Naive thymus-derived CD4-positive, alpha-beta T cell (primary cell): ENCODE data around the gene KIF20B. TPM values are rescaled to one million over a fixed set of nuclear protein-coding genes. Genes with fewer than 3 reads are reported as not detected.
A peak's percentile ranks its signal among the peaks of the same experiment; 100 is the strongest.

Experiments used
- ATAC-seq: fragments of 150-1000 bp; cut with Tn5 transposase; 2 replicates; pipeline ENCODE4 v1.10.0; 2021; ENCODE audit warnings: mild to moderate bottlenecking, moderate library complexity
- CTCF ChIA-PET: fragments of 350-600 bp; sonication (Branson Sonifier 250); formaldehyde crosslinking; loops from one replicate; lab custom pipeline; 2021; ENCODE audit warnings: antibody characterized with exemption; lab: Charles Lee
- POLR2A ChIA-PET: fragments of 350-600 bp; sonication (Branson Sonifier 250); formaldehyde crosslinking; loops from one replicate; lab custom pipeline; 2021; ENCODE audit warnings: antibody characterized with exemption, inconsistent platforms; lab: Charles Lee
- DNase-seq, 9 donors: peaks; one replicate each; pipeline versions ENCODE4 v3.0.0 to v3.0.0-alpha.2; 2020 to 2022; ENCODE audit warnings: mixed read lengths in 1 of 9
- H3K27ac ChIP-seq: one replicate; pipeline ENCODE4 v1.7.0; 2013; ENCODE audit warnings: mild to moderate bottlenecking, low read depth, low read length, moderate library complexity
- H3K27me3 ChIP-seq, 2 donors: one replicate each; pipeline ENCODE4 v1.7.0; 2013; ENCODE audit warnings: low read length in 2 of 2, mild to moderate bottlenecking in 2 of 2, moderate library complexity in 2 of 2; ENCODE audit not compliant: control insufficient read depth in 2 of 2, insufficient read depth in 2 of 2
- H3K36me3 ChIP-seq, 3 experiments: 1 replicate in 2 of 3; 2 replicates in 1 of 3; pipeline ENCODE4 v1.7.0; 2013; ENCODE audit warnings: low read length in 3 of 3, mild to moderate bottlenecking in 3 of 3, moderate library complexity in 1 of 3; ENCODE audit not compliant: insufficient read depth in 3 of 3, control insufficient read depth in 2 of 3
- H3K4me1 ChIP-seq, 2 donors: one replicate each; pipeline ENCODE4 v1.7.0; 2013; ENCODE audit warnings: low read length in 2 of 2, mild to moderate bottlenecking in 2 of 2, moderate library complexity in 1 of 2; ENCODE audit not compliant: control insufficient read depth in 2 of 2, insufficient read depth in 2 of 2
- H3K4me3 ChIP-seq: 2 replicates; pipeline ENCODE4 v1.7.0; 2013; ENCODE audit warnings: mild to moderate bottlenecking, low read length
- H3K9me3 ChIP-seq, 3 experiments: 1 replicate in 2 of 3; 2 replicates in 1 of 3; pipeline ENCODE4 v1.7.0; 2013; ENCODE audit warnings: low read length in 3 of 3; ENCODE audit not compliant: control insufficient read depth in 2 of 3
- H3K27ac Mint-ChIP-seq, 9 donors: one replicate each; pipeline ENCODE4 v1.8.0; 2020 to 2022; ENCODE audit warnings: mixed read lengths in 9 of 9, mild to moderate bottlenecking in 8 of 9, moderate library complexity in 5 of 9, inconsistent platforms in 2 of 9
- H3K27me3 Mint-ChIP-seq, 5 donors: one replicate each; pipeline ENCODE4 v1.8.0; 2021 to 2022; ENCODE audit warnings: mixed read lengths in 5 of 5, mild to moderate bottlenecking in 1 of 5
- H3K36me3 Mint-ChIP-seq, 5 donors: one replicate each; pipeline ENCODE4 v1.8.0; 2020 to 2022; ENCODE audit warnings: mixed read lengths in 5 of 5, mild to moderate bottlenecking in 3 of 5, inconsistent platforms in 1 of 5
- H3K4me1 Mint-ChIP-seq, 7 donors: one replicate each; pipeline ENCODE4 v1.8.0; 2020 to 2022; ENCODE audit warnings: mixed read lengths in 7 of 7, mild to moderate bottlenecking in 3 of 7, inconsistent platforms in 1 of 7
- H3K4me3 Mint-ChIP-seq, 10 donors: one replicate each; pipeline ENCODE4 v1.8.0; 2020 to 2022; ENCODE audit warnings: mild to moderate bottlenecking in 10 of 10, mixed read lengths in 10 of 10, moderate library complexity in 6 of 10, inconsistent platforms in 2 of 10
- H3K9me3 Mint-ChIP-seq, 11 donors: one replicate each; pipeline ENCODE4 v1.8.0; 2020 to 2022; ENCODE audit warnings: mixed read lengths in 11 of 11, mild to moderate bottlenecking in 4 of 11, inconsistent platforms in 1 of 11, moderate library complexity in 1 of 11
- intact Hi-C, 2 donors: fragments of 100-400 bp; cut with micrococcal nuclease; formaldehyde crosslinking; loops; one replicate each; pipeline ENCODE4 v1.15.1; 2023
- polyA plus RNA-seq, 2 donors: library from polyadenylated mRNA; unstranded; fragments of 300-500 nt; fragmentation: Illumina TruSeq; gene quantifications; one replicate each; pipeline ENCODE4 v1.2.3, GENCODE V29; 2021
- total RNA-seq, 6 experiments: library from RNA in 5 of 6; stranded (reverse) in 5 of 6; gene quantifications; 1 replicate in 5 of 6; 2 replicates in 1 of 6; pipeline ENCODE4 v1.2.3 and lab custom pipeline; 2021 to 2026

Gene KIF20B
- total and polyA plus RNA-seq, 7 experiments from 2014 or later, result 14.5 to 49.0 (median 20.1) TPM

DNA sequence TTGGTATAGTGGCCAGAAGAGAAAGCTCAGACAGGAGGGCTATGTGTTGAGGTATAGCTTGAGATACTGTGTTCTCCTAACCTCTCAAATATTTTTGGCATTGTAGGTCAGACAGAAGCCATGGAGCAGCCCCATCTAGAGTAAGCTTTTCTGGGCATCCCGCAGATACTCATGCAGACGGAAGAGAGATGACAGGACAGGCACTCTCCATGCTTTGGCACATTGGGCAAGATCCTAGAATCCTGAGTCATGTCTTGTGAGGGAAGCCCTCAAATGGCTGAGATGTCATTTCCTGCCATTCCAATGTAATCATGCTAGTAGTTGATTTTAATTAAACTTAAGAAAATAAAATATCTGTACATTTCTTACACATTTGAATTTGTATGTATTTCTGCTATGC is 16.8 kb upstream of the KIF20B start:
- ATAC-seq, result peak; percentile 70
- ChIA-PET POLR2A (no interaction called here), CTCF (interaction anchor here (0.5 to 0.6 kb wide), 2 partner anchors 392 to 432 kb away, joined by 4 to 8 read pairs; no protein-coding TSS in a partner anchor)

DNA sequence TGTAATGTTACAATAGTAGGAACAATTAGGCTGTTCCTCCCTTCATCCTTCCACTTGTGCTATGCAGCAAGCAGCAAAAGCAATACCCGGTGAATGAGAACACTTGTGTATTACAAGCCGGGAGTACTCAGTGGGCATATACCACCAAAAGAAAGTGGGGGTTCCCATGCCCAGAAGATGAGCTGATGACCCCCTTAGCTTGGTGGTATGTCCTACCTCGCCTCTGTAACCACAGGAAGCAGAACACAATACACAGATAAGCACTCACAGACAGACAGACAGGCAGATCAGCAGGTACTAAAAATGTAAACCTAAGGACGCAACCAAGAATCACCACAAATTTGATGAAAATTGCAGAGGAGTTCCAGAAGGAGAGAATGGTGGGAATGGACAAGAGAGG is 15.5 kb upstream of the KIF20B start:
- H3K4me1 Mint-ChIP-seq, result no peaks in the 10 kb centered on the region
- no peak overlapping the region for H3K4me3 Mint-ChIP-seq
- H3K27ac ChIP-seq, result no peak overlapping the region
- H3K4me3 ChIP-seq, result no peak overlapping the region
- POLR2A ChIA-PET, result no interaction called here
- H3K36me3 Mint-ChIP-seq, result no peaks in the 10 kb centered on the region
- intact Hi-C loops, result no loop called here
- DNase-seq (no peak), ATAC-seq (no peak)
- peaks cover 10 to 63% (median 33%) of the 10 kb centered on the region in 5 donors for H3K27me3 Mint-ChIP-seq
- H3K36me3 ChIP-seq, result no peaks in the 10 kb centered on the region
- H3K27ac Mint-ChIP-seq, result no peak overlapping the region
- no peaks in the 10 kb centered on the region for H3K4me1 ChIP-seq
- H3K9me3 Mint-ChIP-seq, result no peaks in the 10 kb centered on the region
- peaks cover 0 to 3% of the 10 kb centered on the region in 2 donors for H3K27me3 ChIP-seq
- CTCF ChIA-PET, result no interaction called here
- no peaks in the 10 kb centered on the region for H3K9me3 ChIP-seq

More for the DNA sequence above, 16.8 kb upstream of the KIF20B start:
- Mint-ChIP-seq H3K27me3 (peaks cover 15 to 67% (median 37%) of the 10 kb centered on the region in 5 donors), H3K4me3 (no peak overlapping the region), H3K4me1 (no peaks in the 10 kb centered on the region), H3K27ac (no peak overlapping the region), H3K9me3 (no peaks in the 10 kb centered on the region), H3K36me3 (no peaks in the 10 kb centered on the region)
- H3K27ac ChIP-seq, result no peak overlapping the region
- no peak overlapping the region for H3K4me3 ChIP-seq
- H3K4me1 ChIP-seq, result no peaks in the 10 kb centered on the region
- H3K36me3 ChIP-seq, result no peaks in the 10 kb centered on the region
- DNase-seq, result no peak
- H3K27me3 ChIP-seq, result peaks cover 0 to 3% of the 10 kb centered on the region in 2 donors
- intact Hi-C loops, result no loop called here
- H3K9me3 ChIP-seq, result no peaks in the 10 kb centered on the region

DNA sequence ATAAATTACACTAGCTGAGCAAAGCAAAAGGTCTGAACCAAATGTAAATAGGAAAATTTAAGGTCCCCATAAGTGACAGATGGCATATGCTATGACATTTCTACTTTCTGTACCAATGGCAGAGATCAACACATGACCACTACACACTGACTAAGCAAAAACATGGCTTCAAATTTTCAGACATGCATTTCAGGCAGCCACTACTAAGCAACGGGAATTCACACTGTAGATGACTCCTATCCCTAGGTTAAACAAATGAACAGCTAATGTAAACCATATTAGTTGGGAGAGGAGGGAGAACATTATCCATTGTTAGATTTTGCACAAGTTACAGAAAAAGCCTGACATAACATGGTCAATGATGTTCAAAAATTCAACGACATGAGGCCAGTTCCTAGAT is 11.4 kb upstream of the KIF20B start:
- Histone ChIP-seq H3K27me3 (peaks cover 0 to 3% of the 10 kb centered on the region in 2 donors), H3K36me3 (no peaks in the 10 kb centered on the region), H3K4me1 (no peaks in the 10 kb centered on the region), H3K9me3 (no peaks in the 10 kb centered on the region), H3K27ac (no peak overlapping the region), H3K4me3 (no peak overlapping the region)
- no peak overlapping the region for H3K4me3 Mint-ChIP-seq
- ATAC-seq (no peak), DNase-seq (no peak)
- intact Hi-C loops, result no loop called here
- peaks cover 0 to 37% (median 9%) of the 10 kb centered on the region in 5 donors for H3K27me3 Mint-ChIP-seq
- no peaks in the 10 kb centered on the region for H3K4me1 Mint-ChIP-seq
- no peaks in the 10 kb centered on the region for H3K9me3 Mint-ChIP-seq
- H3K27ac Mint-ChIP-seq, result no peak overlapping the region
- CTCF ChIA-PET, result interaction anchor here (1.0 to 1.1 kb wide), 2 partner anchors 12 to 14 kb away, joined by 3 to 4 read pairs; partner anchors contain the start of gene KIF20B
- peaks cover 0 to 6% (median 0%) of the 10 kb centered on the region in 5 donors for H3K36me3 Mint-ChIP-seq
- POLR2A ChIA-PET, result interaction anchor here (1.0 kb wide), 1 partner anchor 11 kb away, joined by 3 read pairs; the partner anchor contains the start of gene KIF20B

DNA sequence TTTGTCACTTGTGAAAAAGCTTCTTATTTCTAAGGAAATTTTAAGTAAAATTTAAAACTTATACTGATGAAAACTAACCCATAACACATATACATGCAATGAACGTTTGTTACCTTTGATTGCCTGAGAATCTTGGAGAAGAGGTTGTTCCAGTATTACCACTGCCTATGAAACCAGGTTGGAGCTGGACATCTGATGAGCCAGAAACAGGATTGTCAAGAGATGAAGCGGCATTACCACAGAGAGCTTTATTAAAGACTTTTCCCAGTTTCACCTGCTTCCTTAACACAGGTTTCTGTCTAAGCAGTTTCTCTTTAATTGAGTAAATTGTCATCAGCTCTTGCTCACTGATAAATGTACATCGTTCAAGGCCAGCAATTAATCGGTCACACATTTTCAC is 9.0 kb upstream of the KIF20B start:
- H3K36me3 ChIP-seq, result no peaks in the 10 kb centered on the region
- no peaks in the 10 kb centered on the region for H3K9me3 Mint-ChIP-seq
- no peak for DNase-seq
- H3K4me1 ChIP-seq, result no peaks in the 10 kb centered on the region
- no peak for ATAC-seq
- peaks cover 0 to 3% of the 10 kb centered on the region in 2 donors for H3K27me3 ChIP-seq
- H3K4me3 ChIP-seq, result no peak overlapping the region
- ChIA-PET POLR2A (no interaction called here), CTCF (no interaction called here)
- H3K36me3 Mint-ChIP-seq, result peaks cover 0 to 6% (median 0%) of the 10 kb centered on the region in 5 donors
- no peak overlapping the region for H3K27ac Mint-ChIP-seq
- H3K4me3 Mint-ChIP-seq, result no peak overlapping the region
- no peak overlapping the region for H3K27ac ChIP-seq
- H3K4me1 Mint-ChIP-seq, result no peaks in the 10 kb centered on the region
- no peaks in the 10 kb centered on the region for H3K9me3 ChIP-seq
- intact Hi-C loops, result no loop called here
- H3K27me3 Mint-ChIP-seq, result peaks cover 0 to 18% (median 4%) of the 10 kb centered on the region in 5 donors

DNA sequence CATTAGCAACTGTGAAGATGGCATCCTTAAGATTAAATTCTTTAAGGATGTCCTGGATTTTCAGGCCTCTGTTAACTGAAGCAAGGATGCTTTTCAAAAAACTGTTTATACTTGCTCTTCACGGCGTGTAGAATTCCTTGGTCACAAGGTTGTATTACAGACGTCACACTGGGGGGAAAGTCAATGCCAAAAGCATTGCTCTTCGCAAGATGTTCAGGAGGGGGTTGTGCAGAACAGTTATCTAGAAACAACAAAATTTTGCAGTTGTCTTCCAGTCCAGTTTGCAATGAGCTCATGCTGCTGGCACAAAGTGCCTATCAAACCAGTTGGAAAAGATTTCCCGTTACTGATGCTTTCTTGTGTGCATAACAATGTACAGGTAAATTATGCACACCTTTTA is 8.2 kb upstream of the KIF20B start:
- no peak overlapping the region for H3K4me3 Mint-ChIP-seq
- no peak overlapping the region for H3K4me3 ChIP-seq
- no peak overlapping the region for H3K27ac ChIP-seq
- no peak overlapping the region for H3K27ac Mint-ChIP-seq
- no peaks in the 10 kb centered on the region for H3K9me3 Mint-ChIP-seq
- DNase-seq, result no peak
- ATAC-seq, result no peak
- H3K9me3 ChIP-seq, result no peaks in the 10 kb centered on the region
- no peaks in the 10 kb centered on the region for H3K4me1 Mint-ChIP-seq
- peaks cover 0 to 12% (median 4%) of the 10 kb centered on the region in 5 donors for H3K27me3 Mint-ChIP-seq
- peaks cover 0 to under 1% of the 10 kb centered on the region in 2 donors for H3K27me3 ChIP-seq
- peaks cover 0 to 6% (median 0%) of the 10 kb centered on the region in 5 donors for H3K36me3 Mint-ChIP-seq
- CTCF ChIA-PET, result no interaction called here
- intact Hi-C loops, result no loop called here
- POLR2A ChIA-PET, result no interaction called here
- H3K4me1 ChIP-seq, result no peaks in the 10 kb centered on the region
- H3K36me3 ChIP-seq, result no peaks in the 10 kb centered on the region

DNA sequence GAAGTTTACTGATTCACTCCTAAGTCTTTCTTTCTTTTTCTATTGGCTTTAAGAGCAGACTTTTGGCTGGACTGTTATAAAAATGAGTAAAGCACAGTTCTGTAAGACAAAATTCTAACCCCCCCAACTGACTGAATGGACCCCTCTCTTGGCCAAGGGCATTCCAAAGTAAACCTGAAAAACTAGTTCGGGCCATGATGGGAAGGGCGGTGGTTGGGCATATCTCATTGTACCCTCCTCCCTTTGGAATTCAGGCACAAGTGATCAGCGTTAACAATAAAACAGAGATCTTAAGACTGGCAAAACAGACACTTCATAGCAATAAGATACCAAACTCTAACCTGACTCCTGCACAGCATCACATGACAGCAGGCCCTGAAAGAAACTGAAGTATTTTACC is 6.1 kb upstream of the KIF20B start:
- H3K9me3 Mint-ChIP-seq, result no peaks in the 10 kb centered on the region
- Histone ChIP-seq H3K4me3 (no peak overlapping the region), H3K27ac (no peak overlapping the region), H3K27me3 (no peaks in the 10 kb centered on the region), H3K36me3 (no peaks in the 10 kb centered on the region), H3K9me3 (no peaks in the 10 kb centered on the region), H3K4me1 (no peaks in the 10 kb centered on the region)
- no peak overlapping the region for H3K4me3 Mint-ChIP-seq
- peaks cover under 1 to 7% (median 6%) of the 10 kb centered on the region in 7 donors for H3K4me1 Mint-ChIP-seq
- peaks cover 0 to 6% (median 0%) of the 10 kb centered on the region in 5 donors for H3K36me3 Mint-ChIP-seq
- ChIA-PET CTCF (no interaction called here), POLR2A (no interaction called here)
- H3K27me3 Mint-ChIP-seq, result peaks cover 0 to 7% (median 0%) of the 10 kb centered on the region in 5 donors
- intact Hi-C loops, result no loop called here
- DNase-seq (no peak), ATAC-seq (no peak)
- H3K27ac Mint-ChIP-seq, result no peak overlapping the region

DNA sequence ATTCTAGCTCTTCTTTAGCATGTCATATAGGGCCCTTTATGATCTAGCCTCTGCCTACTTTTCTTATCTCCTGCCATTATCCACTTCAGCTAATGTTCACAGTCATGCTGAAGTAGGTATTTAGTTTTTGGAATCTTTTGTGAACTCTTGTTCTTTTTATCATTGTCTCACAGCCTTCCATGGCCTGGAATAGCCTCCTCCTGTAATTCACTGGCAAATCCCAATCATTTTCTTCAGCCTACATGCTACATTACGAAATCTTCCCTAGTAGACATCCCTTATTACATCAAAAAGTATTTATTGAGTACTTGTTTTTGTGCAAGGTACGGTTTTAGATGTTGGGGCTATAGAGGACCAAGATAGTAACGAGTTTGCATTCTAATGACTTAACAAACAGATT is 3.4 kb upstream of the KIF20B start:
- H3K4me3 Mint-ChIP-seq, result no peak overlapping the region
- peaks cover 0 to 6% (median 3%) of the 10 kb centered on the region in 5 donors for H3K36me3 Mint-ChIP-seq
- peak overlapping the region in 1 of 9 donors; percentile 23 for H3K27ac Mint-ChIP-seq
- H3K9me3 ChIP-seq, result no peaks in the 10 kb centered on the region
- H3K36me3 ChIP-seq, result no peaks in the 10 kb centered on the region
- H3K9me3 Mint-ChIP-seq, result peaks cover 0 to 2% (median 0%) of the 10 kb centered on the region in 11 donors
- intact Hi-C loops, result no loop called here
- ATAC-seq (no peak), DNase-seq (no peak)
- H3K27ac ChIP-seq, result no peak overlapping the region
- ChIA-PET POLR2A (no interaction called here), CTCF (no interaction called here)
- H3K4me3 ChIP-seq, result no peak overlapping the region
- H3K4me1 Mint-ChIP-seq, result peaks cover 16 to 33% (median 24%) of the 10 kb centered on the region in 7 donors
- H3K27me3 Mint-ChIP-seq, result peaks cover 0 to 2% (median 0%) of the 10 kb centered on the region in 5 donors
- H3K27me3 ChIP-seq, result no peaks in the 10 kb centered on the region
- H3K4me1 ChIP-seq, result peaks cover 8 to 11% of the 10 kb centered on the region in 2 donors
